DOHH2 (cell line): ENCODE measurements around the gene ZBTB7C.

Source experiments
- H3F3A ChIP-seq: fragments of 200-600 bp; sonication (generic), shearing (Covaris generic); 2 replicates; pipeline ENCODE4 v1.6.0; 2016; ENCODE audit warnings: antibody characterized with exemption, mild to moderate bottlenecking; ENCODE audit not compliant: control insufficient read depth, insufficient read depth
- H3K27ac ChIP-seq: fragments of 200-600 bp; sonication (generic); 2 replicates; pipeline ENCODE4 v1.5.1; 2014; ENCODE audit warnings: low read depth, mild to moderate bottlenecking, low read length, moderate library complexity
- H3K27me3 ChIP-seq: fragments of 200-600 bp; sonication (generic); 2 replicates; pipeline ENCODE4 v1.6.1; 2014; ENCODE audit warnings: mild to moderate bottlenecking, low read length, mixed read lengths; ENCODE audit not compliant: control insufficient read depth
- H3K36me3 ChIP-seq: fragments of 200-600 bp; sonication (generic); 2 replicates; pipeline ENCODE4 v1.6.1; 2014; ENCODE audit warnings: mild to moderate bottlenecking, low read length, moderate library complexity, mixed read lengths; ENCODE audit not compliant: control insufficient read depth
- H3K4me1 ChIP-seq: fragments of 200-600 bp; sonication (generic); 2 replicates; pipeline ENCODE4 v1.6.1; 2014; ENCODE audit warnings: mild to moderate bottlenecking, low read length, mixed read lengths; ENCODE audit not compliant: control insufficient read depth
- H3K4me2 ChIP-seq: fragments of 200-600 bp; sonication (generic); 2 replicates; pipeline ENCODE4 v1.6.0; 2014; ENCODE audit warnings: mild to moderate bottlenecking, low read length, moderate library complexity
- H3K4me3 ChIP-seq: fragments of 200-600 bp; sonication (generic); 2 replicates; pipeline ENCODE4 v1.5.1; 2014; ENCODE audit warnings: mild to moderate bottlenecking, low read length, mixed read lengths
- H3K79me2 ChIP-seq: fragments of 200-600 bp; sonication (generic); 2 replicates; pipeline ENCODE4 v1.6.1; 2014; ENCODE audit warnings: mild to moderate bottlenecking, low read length, mixed read lengths; ENCODE audit not compliant: control insufficient read depth
- H3K9me2 ChIP-seq: fragments of 200-600 bp; sonication (generic); replicated peaks from 2 replicates; pipeline ENCODE4 v1.6.1; 2014; ENCODE audit warnings: mild to moderate bottlenecking, low read length, mixed read lengths; ENCODE audit not compliant: control insufficient read depth
- H3K9me3 ChIP-seq: fragments of 200-600 bp; sonication (generic); 2 replicates; pipeline ENCODE4 v1.6.1; 2014; ENCODE audit warnings: antibody characterized with exemption, low read length, mixed read lengths; ENCODE audit not compliant: control insufficient read depth, insufficient read depth
- H4K20me1 ChIP-seq: fragments of 200-600 bp; sonication (generic); 2 replicates; pipeline ENCODE4 v1.6.0; 2014; ENCODE audit warnings: low read depth, mild to moderate bottlenecking, antibody characterized with exemption, low read length, moderate library complexity; ENCODE audit not compliant: control insufficient read depth, insufficient read depth
- CTCF ChIP-seq: fragments of 200-600 bp; sonication (generic); IDR thresholded peaks from one replicate; pipeline ENCODE4 v1.5.1; 2014; ENCODE audit warnings: antibody characterized with exemption, mild to moderate bottlenecking, low read depth, low read length; ENCODE audit not compliant: poor library complexity, severe bottlenecking
- EZH2phosphoT487 ChIP-seq: fragments of 200-600 bp; sonication (generic); IDR thresholded peaks from 2 replicates; pipeline ENCODE4 v1.6.1; 2017; ENCODE audit warnings: borderline replicate concordance, mild to moderate bottlenecking, antibody characterized with exemption, low read length, moderate library complexity, mixed read lengths

ZBTB7C gene

GRCh38 chr18:48186861-48187260 is 222.3 kb downstream of the ZBTB7C start:
- Histone ChIP-seq H3K9me3 (no peaks in the 10 kb centered on the region), H3K9me2 (no peaks in the 10 kb centered on the region), H3K4me2 (no peak overlapping the region), H3K4me1 (no peaks in the 10 kb centered on the region), H3K4me3 (no peak overlapping the region), H3K27me3 (no peaks in the 10 kb centered on the region; the same call in 1 of the 2 replicates), H3K79me2 (no peaks in the 10 kb centered on the region), H4K20me1 (no peaks in the 10 kb centered on the region), H3F3A (no peaks in the 10 kb centered on the region), H3K27ac (no peak overlapping the region), H3K36me3 (no peaks in the 10 kb centered on the region)
- TF ChIP-seq CTCF: no peak
- no peak for TF ChIP-seq EZH2phosphoT487

DNA sequence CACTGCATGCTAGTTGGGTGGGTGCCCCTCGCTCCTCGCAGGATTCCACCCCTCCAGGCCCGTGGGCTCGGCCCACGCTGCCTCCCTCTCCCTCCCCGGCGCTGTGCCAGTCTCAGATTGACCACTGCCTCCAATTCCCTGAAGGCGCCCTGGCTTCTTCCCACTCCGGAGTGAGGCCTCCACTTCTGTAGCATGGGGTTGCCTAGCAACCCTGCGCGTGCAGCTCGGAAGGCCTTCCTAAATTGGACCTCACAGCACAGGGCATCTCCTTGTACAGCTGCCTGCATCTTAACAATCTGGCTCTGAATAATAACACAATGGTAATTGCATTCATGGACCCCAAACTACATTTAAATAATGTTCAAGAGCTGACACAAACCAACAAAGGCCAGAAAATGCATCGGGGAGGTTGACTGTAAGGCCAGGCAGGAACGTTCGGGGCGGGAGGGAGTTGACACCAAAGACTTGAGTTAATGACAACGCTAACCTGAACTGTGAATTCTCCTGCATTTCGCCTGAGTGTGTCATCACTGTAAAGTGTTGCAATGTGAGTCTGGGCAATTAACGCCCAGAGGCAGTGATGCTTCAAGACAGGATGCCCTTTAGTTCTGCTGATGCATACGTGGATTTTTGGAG is 222.9 kb downstream of the ZBTB7C start:
- Histone ChIP-seq H3K4me2 (no peak overlapping the region), H3K27me3 (no peaks in the 10 kb centered on the region; the same call in 1 of the 2 replicates), H3K36me3 (no peaks in the 10 kb centered on the region), H3K27ac (no peak overlapping the region), H3K9me3 (no peaks in the 10 kb centered on the region), H3F3A (no peaks in the 10 kb centered on the region), H4K20me1 (no peaks in the 10 kb centered on the region), H3K9me2 (no peaks in the 10 kb centered on the region), H3K4me1 (no peaks in the 10 kb centered on the region), H3K4me3 (no peak overlapping the region), H3K79me2 (no peaks in the 10 kb centered on the region)
- no peak for TF ChIP-seq CTCF
- TF ChIP-seq EZH2phosphoT487: no peak

DNA sequence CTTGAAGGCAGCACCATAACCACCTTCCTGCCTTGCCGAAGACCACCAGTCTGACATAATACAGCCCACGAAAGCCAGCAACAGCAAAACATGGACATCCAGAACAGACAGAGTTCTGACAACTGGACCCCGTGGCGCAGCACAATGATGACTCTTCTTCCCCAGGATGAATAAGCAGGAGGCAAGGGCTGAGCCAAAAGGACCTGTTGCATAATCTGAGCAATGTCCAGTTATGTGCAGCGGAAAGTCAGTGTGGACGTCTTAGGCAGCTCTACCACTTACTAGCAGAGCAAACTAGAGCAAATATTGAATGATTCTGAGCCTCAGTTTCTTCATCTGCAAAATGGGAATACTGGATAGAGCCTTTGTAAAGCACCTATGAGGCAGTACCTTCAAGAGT is 225.1 kb downstream of the ZBTB7C start:
- TF ChIP-seq CTCF (no peak), EZH2phosphoT487 (no peak)
- Histone ChIP-seq H3K4me2 (no peak overlapping the region), H3K79me2 (no peaks in the 10 kb centered on the region), H3K4me1 (no peaks in the 10 kb centered on the region), H3K4me3 (no peak overlapping the region), H3K9me3 (no peaks in the 10 kb centered on the region), H3K9me2 (no peaks in the 10 kb centered on the region), H3K27ac (no peak overlapping the region), H3F3A (no peaks in the 10 kb centered on the region), H3K36me3 (no peaks in the 10 kb centered on the region), H3K27me3 (no peaks in the 10 kb centered on the region; the same call in 1 of the 2 replicates), H4K20me1 (no peaks in the 10 kb centered on the region)
